Measurements from ENCODE around the gene RPL23. TPM values are rescaled to one million over a fixed set of nuclear protein-coding genes. Genes with fewer than 3 reads are reported as not detected.

The RPL23 gene
- total RNA-seq, 1 experiment from 2014 or later, result 1,631 TPM

DNA sequence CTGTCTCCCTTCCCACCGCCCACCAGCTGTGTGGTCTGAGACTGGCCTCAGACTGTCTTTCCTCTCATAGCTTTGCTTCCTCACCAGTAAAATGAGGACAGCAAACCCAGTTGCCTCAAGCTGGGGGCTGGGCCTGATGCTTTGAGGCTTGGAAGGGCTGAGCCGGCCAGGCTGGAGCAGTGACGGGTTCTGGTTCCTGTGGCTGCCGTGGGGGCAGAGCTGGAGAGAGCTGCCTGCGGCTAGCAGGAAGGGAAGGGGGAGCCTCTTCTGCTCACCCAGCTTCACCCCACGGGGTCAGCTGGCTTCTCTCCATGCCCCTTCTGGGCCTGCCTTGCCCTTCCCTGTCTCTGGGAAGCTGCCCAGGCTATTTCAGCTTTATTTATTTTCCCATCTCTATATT is 40.1 kb upstream of the RPL23 start:
- no peaks in the 10 kb centered on the region for H3K9me3 ChIP-seq (ENCODE audit: control insufficient read depth in 1 of 2, insufficient read depth in 1 of 2, low read depth in 1 of 2, low read length in 2 of 2)
- DNase-seq (ENCODE audit: low read depth, low spot score) (no peak), ATAC-seq (no peak)
- CTCF ChIA-PET, result no interaction called here
- BruUV-seq (replicated peaks), result no TSS peak
- no peaks in the 10 kb centered on the region for H4K20me1 ChIP-seq (ENCODE audit: insufficient read depth)
- no peaks in the 10 kb centered on the region for H3K4me1 ChIP-seq (ENCODE audit: control insufficient read depth in 1 of 2, insufficient read depth in 2 of 2, low read length in 2 of 2)
- H2AFZ ChIP-seq (ENCODE audit: low read depth, low read length, poor library complexity, severe bottlenecking), result no peak overlapping the region
- POLR2A ChIA-PET, result no interaction called here
- RAD21 ChIA-PET (ENCODE audit: low non-redundant PET in 1 of 2, low total read pairs in 2 of 2, uncharacterized antibody in 2 of 2, unreplicated experiment in 2 of 2), result no interaction called here
- intact Hi-C loops (cut with micrococcal nuclease), result no loop called here
- H3K79me2 ChIP-seq (ENCODE audit: insufficient read depth, low read length), result peaks cover 16% of the 10 kb centered on the region
- H3K27me3 ChIP-seq (ENCODE audit: insufficient read depth, low read length), result no peaks in the 10 kb centered on the region
- TF ChIP-seq, protein P1, sequence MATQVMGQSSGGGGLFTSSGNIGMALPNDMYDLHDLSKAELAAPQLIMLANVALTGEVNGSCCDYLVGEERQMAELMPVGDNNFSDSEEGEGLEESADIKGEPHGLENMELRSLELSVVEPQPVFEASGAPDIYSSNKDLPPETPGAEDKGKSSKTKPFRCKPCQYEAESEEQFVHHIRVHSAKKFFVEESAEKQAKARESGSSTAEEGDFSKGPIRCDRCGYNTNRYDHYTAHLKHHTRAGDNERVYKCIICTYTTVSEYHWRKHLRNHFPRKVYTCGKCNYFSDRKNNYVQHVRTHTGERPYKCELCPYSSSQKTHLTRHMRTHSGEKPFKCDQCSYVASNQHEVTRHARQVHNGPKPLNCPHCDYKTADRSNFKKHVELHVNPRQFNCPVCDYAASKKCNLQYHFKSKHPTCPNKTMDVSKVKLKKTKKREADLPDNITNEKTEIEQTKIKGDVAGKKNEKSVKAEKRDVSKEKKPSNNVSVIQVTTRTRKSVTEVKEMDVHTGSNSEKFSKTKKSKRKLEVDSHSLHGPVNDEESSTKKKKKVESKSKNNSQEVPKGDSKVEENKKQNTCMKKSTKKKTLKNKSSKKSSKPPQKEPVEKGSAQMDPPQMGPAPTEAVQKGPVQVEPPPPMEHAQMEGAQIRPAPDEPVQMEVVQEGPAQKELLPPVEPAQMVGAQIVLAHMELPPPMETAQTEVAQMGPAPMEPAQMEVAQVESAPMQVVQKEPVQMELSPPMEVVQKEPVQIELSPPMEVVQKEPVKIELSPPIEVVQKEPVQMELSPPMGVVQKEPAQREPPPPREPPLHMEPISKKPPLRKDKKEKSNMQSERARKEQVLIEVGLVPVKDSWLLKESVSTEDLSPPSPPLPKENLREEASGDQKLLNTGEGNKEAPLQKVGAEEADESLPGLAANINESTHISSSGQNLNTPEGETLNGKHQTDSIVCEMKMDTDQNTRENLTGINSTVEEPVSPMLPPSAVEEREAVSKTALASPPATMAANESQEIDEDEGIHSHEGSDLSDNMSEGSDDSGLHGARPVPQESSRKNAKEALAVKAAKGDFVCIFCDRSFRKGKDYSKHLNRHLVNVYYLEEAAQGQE (IDR thresholded peaks at IDR 0.05; ENCODE audit: low read depth), result no peak
- TF ChIP-seq TCF7L2 (IDR thresholded peaks at IDR 0.05; ENCODE audit: borderline replicate concordance, extremely low read depth, insufficient read depth, insufficient read length), result no peak
- no peak for TF ChIP-seq YY1 (IDR thresholded peaks at IDR 0.05; ENCODE audit: extremely low read depth, insufficient replicate concordance, low read depth, low read length)
- no peak for TF ChIP-seq EZH2 (IDR thresholded peaks at IDR 0.05)
- TF ChIP-seq FOSL1 (IDR thresholded peaks at IDR 0.05; ENCODE audit: low read depth), result no peak
- TF ChIP-seq ZFX (IDR thresholded peaks at IDR 0.05), result no peak
- no peak for TF ChIP-seq JUND (IDR thresholded peaks at IDR 0.05)
- TF ChIP-seq ELF1 (IDR thresholded peaks at IDR 0.05; ENCODE audit: borderline replicate concordance, low read depth), result no peak
- no peak overlapping the region for H3K9ac ChIP-seq (ENCODE audit: low read length)
- no peak overlapping the region for H3K4me2 ChIP-seq (ENCODE audit: low read length)
- no peak overlapping the region for H3K27ac ChIP-seq (ENCODE audit: low read depth, low read length)
- H3K9me2 ChIP-seq (ENCODE audit: insufficient read depth), result no peaks in the 10 kb centered on the region
- H3K4me3 ChIP-seq (replicated peaks in 1 of 2; ENCODE audit: low read depth in 1 of 2, low read length in 2 of 2), result no peak overlapping the region
- peaks cover 22 to 41% of the 10 kb centered on the region in 2 experiments for H3K36me3 ChIP-seq (ENCODE audit: control insufficient read depth in 1 of 2, insufficient read depth in 2 of 2, low read length in 2 of 2)
